ENCODE results near the gene TLR9. TPM values are rescaled to one million over a fixed set of nuclear protein-coding genes. Genes with fewer than 3 reads are reported as not detected.

The TLR9 gene
- total RNA-seq, 4 donors from 2014 or later = 0.13 to 0.69 (median 0.17) TPM; not detected in 1

DNA sequence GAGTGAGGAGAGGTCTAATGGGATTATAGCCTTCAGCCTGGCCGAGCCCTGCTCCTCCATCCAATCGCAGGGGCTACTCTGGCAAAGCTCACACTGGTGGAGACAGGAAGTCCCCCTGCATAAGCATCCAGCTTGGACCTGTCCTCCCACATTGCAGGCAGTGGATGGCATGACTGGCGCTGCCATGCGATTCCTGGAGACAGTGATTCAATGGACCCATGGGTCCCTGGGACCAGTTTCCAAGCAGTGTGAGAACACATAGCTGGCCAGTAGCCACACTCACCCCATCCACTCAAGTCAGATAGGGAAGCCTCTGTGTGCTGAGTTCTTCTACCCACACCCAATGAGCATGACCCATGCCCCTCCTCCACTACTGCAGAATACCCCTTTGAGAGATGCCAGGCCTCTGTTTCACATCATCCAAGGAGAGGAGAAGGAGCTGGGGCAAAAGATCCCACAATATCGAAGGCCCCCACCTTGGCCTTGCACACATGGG, 53.1 kb downstream of the TLR9 start:
- intact Hi-C loops (cut with DNase I) = no loop called here
- H3K27ac ChIP-seq (replicated peaks in 1 of 4) = no peak overlapping the region
- no peaks in the 10 kb centered on the region for H3K9me3 ChIP-seq
- no peak overlapping the region for H3K4me3 ChIP-seq
- H3K36me3 ChIP-seq = no peaks in the 10 kb centered on the region
- 93% methylated on average over 3 of the region's 5 CpGs for WGBS
- no peaks in the 10 kb centered on the region for H3K4me1 ChIP-seq
- no peak for DNase-seq (ENCODE audit: extremely low spot score)
- TF ChIP-seq EP300 (IDR thresholded peaks at IDR 0.05) (no peak), CTCF (IDR thresholded peaks at IDR 0.05) (no peak), POLR2AphosphoS5 (IDR thresholded peaks at IDR 0.05) (no peak), POLR2A (IDR thresholded peaks at IDR 0.05; ENCODE audit: low read depth) (no peak)
- no peaks in the 10 kb centered on the region for H3K27me3 ChIP-seq

DNA sequence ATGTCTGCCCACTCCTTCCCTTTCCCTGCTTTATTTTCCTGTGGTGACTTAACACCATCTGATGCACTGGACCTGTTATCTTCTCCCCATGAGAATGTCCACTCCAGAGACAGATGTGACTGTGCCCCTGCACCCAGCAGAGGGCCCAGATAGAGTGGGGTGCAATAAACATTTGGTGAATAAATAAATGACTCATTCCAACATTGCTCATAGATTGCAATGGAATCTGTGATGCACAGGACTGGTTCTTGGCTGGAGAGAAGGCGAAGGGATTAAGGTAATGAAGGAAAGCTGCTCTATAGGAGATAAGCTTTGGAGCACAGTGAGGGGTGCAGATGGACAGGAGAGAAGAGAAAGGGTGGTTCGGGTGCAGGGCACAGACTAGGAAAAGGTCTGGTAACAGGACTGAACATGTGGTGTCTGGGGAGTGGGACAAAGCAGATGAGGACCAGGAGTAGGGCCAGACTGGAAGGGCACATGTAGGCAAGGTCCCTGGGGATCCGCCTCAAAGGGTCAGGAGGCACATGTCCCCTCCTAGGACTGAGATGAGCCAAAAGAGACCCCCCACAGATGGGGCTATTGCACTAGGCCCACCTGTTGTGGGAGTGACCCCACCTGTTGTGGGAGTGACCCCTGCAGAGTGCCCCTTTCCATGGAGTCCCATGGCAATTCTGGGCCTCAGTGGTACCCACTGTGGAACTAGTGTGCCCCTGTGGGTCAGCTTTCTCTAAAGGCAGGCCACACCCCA, 53.8 kb downstream of the TLR9 start:
- TF ChIP-seq POLR2A (IDR thresholded peaks at IDR 0.05; ENCODE audit: low read depth) (no peak), POLR2AphosphoS5 (IDR thresholded peaks at IDR 0.05) (no peak), EP300 (IDR thresholded peaks at IDR 0.05) (no peak), CTCF (IDR thresholded peaks at IDR 0.05) (no peak)
- H3K27ac ChIP-seq (replicated peaks in 1 of 4) = no peak overlapping the region
- H3K36me3 ChIP-seq = no peaks in the 10 kb centered on the region
- intact Hi-C loops (cut with DNase I) = no loop called here
- no peak for DNase-seq (ENCODE audit: extremely low spot score)
- H3K27me3 ChIP-seq = no peaks in the 10 kb centered on the region
- 86% methylated on average over 3 of the region's 3 CpGs for WGBS
- H3K4me1 ChIP-seq = no peaks in the 10 kb centered on the region
- no peaks in the 10 kb centered on the region for H3K9me3 ChIP-seq
- H3K4me3 ChIP-seq = no peak overlapping the region

Small RNA genes within 50 kb of the gene (small RNA-seq; reads per million reads assigned to genes)
- 1,217 to 2,006 (median 1,736) reads per million in 3 donors for gene MIRLET7G

Other genes with a start within 250 kb of the TLR9 start
- 10 to 100 TPM in 3 of 4 donors, 1 to 10 TPM in 1; 10.0 to 19.2 (median 15.8) TPM for gene ACY1, start 242.1 kb downstream of the TLR9 start, total RNA-seq
- 1,000 to 10,000 TPM in 3 of 4 donors, 100 to 1,000 TPM in 1; 786 to 1,908 (median 1,382) TPM for gene RPL29, start 229.8 kb downstream of the TLR9 start, total RNA-seq
- gene DUSP7, start 169.1 kb downstream of the TLR9 start, total RNA-seq = 10 to 100 TPM in 3 of 4 donors, 1 to 10 TPM in 1; 10.0 to 23.5 (median 15.9) TPM
- 1 to 10 TPM in 3 of 4 donors, under 1 TPM in 1; 0.71 to 2.1 (median 1.2) TPM for gene POC1A, start 71.2 kb downstream of the TLR9 start, total RNA-seq
- gene ALAS1, start 27.5 kb downstream of the TLR9 start, total RNA-seq = 10 to 100 TPM; 31.1 to 50.5 (median 38.9) TPM
- gene TWF2, start 13.5 kb upstream of the TLR9 start, total RNA-seq = 10 to 100 TPM; 66.4 to 89.5 (median 79.9) TPM
- 10 to 100 TPM; 24.1 to 35.7 (median 32.4) TPM for gene PPM1M, start 20.1 kb upstream of the TLR9 start, total RNA-seq
- gene WDR82, start 53.0 kb upstream of the TLR9 start, total RNA-seq = 100 to 1,000 TPM in 1 of 4 donors, 10 to 100 TPM in 3; 62.6 to 101 (median 80.9) TPM
- 1 to 10 TPM; 4.1 to 5.3 (median 4.8) TPM for gene GLYCTK, start 62.2 kb upstream of the TLR9 start, total RNA-seq
- gene DNAH1, start 90.7 kb upstream of the TLR9 start, total RNA-seq = 1 to 10 TPM; 3.4 to 5.4 (median 3.6) TPM
- gene BAP1, start 184.4 kb upstream of the TLR9 start, total RNA-seq = 10 to 100 TPM; 51.5 to 82.9 (median 72.7) TPM
- gene PHF7, start 185.0 kb upstream of the TLR9 start, total RNA-seq = 10 to 100 TPM in 1 of 4 donors, 1 to 10 TPM in 3; 7.0 to 22.0 (median 8.2) TPM
- 10 to 100 TPM in 3 of 4 donors, 1 to 10 TPM in 1; 7.1 to 39.2 (median 22.2) TPM for gene SEMA3G, start 219.5 kb upstream of the TLR9 start, total RNA-seq
- 1 to 10 TPM in 3 of 4 donors, not detected in 1; 1.2 to 7.1 (median 4.0) TPM for gene TNNC1, start 228.4 kb upstream of the TLR9 start, total RNA-seq
- gene NISCH, start 230.0 kb upstream of the TLR9 start, total RNA-seq = 100 to 1,000 TPM in 2 of 4 donors, 10 to 100 TPM in 2; 71.9 to 110 (median 88.0) TPM